Measurements from ENCODE around the gene MYL5. TPM values are rescaled to one million over a fixed set of nuclear protein-coding genes. Genes with fewer than 3 reads are reported as not detected.

MYL5 gene
- total RNA-seq, 3 donors from 2014 or later = 26.1 to 52.5 (median 50.7) TPM

GRCh38 chr4:680551-680927 is 6.2 kb downstream of the MYL5 start:
- no peak for ATAC-seq
- peaks cover 47% of the 10 kb centered on the region for H3K4me1 ChIP-seq (ENCODE audit: low read depth)
- no peaks in the 10 kb centered on the region for H3K9me3 ChIP-seq
- H3K4me3 ChIP-seq = no peak overlapping the region
- DNase-seq = peak; percentile 57 to 78 (median 60)
- TF ChIP-seq CTCF (IDR thresholded peaks at IDR 0.05) = no peak
- intact Hi-C loops (cut with DNase I, micrococcal nuclease) = no loop called here
- no peaks in the 10 kb centered on the region for H3K36me3 ChIP-seq (ENCODE audit: low read depth)

GRCh38 chr4:680928-681645 is 6.7 kb downstream of the MYL5 start:
- DNase-seq = peak; percentile 68 to 83 (median 80)
- Histone ChIP-seq H3K4me3 (no peak overlapping the region), H3K4me1 (ENCODE audit: low read depth) (peaks cover 45% of the 10 kb centered on the region), H3K36me3 (ENCODE audit: low read depth) (no peaks in the 10 kb centered on the region), H3K9me3 (no peaks in the 10 kb centered on the region)
- ATAC-seq = peak; percentile 3
- intact Hi-C loops (cut with DNase I, micrococcal nuclease) = no loop called here
- TF ChIP-seq CTCF (IDR thresholded peaks at IDR 0.05) = no peak

- no peak for TF ChIP-seq CTCF (IDR thresholded peaks at IDR 0.05)
- ATAC-seq (peak; percentile 65), DNase-seq (peak; percentile 83 to 89 (median 87))
- Histone ChIP-seq H3K36me3 (ENCODE audit: low read depth) (no peaks in the 10 kb centered on the region), H3K4me3 (no peak overlapping the region), H3K9me3 (no peaks in the 10 kb centered on the region), H3K4me1 (ENCODE audit: low read depth) (peaks cover 51% of the 10 kb centered on the region)
- intact Hi-C loops (cut with DNase I, micrococcal nuclease) = no loop called here
Measured at GRCh38 chr4:681736-682451, 7.6 kb downstream of the MYL5 start.

- peak; percentile 1 for ATAC-seq
- H3K4me3 ChIP-seq = no peak overlapping the region
- no peak for TF ChIP-seq CTCF (IDR thresholded peaks at IDR 0.05)
- DNase-seq = peak; percentile 33 to 61 (median 58)
- peaks cover 55% of the 10 kb centered on the region for H3K4me1 ChIP-seq (ENCODE audit: low read depth)
- no peaks in the 10 kb centered on the region for H3K9me3 ChIP-seq
- intact Hi-C loops (cut with DNase I, micrococcal nuclease) = no loop called here
- no peaks in the 10 kb centered on the region for H3K36me3 ChIP-seq (ENCODE audit: low read depth)
Measured at GRCh38 chr4:682490-683172, 8.3 kb downstream of the MYL5 start.

GRCh38 chr4:683247-683897 is 9.0 kb downstream of the MYL5 start:
- DNase-seq = peak in 2 of 3 donors; percentile 53 to 60
- intact Hi-C loops (cut with DNase I, micrococcal nuclease) = no loop called here
- no peak for ATAC-seq
- H3K36me3 ChIP-seq (ENCODE audit: low read depth) = no peaks in the 10 kb centered on the region
- H3K4me1 ChIP-seq (ENCODE audit: low read depth) = peaks cover 57% of the 10 kb centered on the region
- no peak for TF ChIP-seq CTCF (IDR thresholded peaks at IDR 0.05)
- no peak overlapping the region for H3K4me3 ChIP-seq
- H3K9me3 ChIP-seq = no peaks in the 10 kb centered on the region
